Hepatocyte (in vitro differentiated cells): ENCODE data around the gene NHLRC4. TPM values are rescaled to one million over a fixed set of nuclear protein-coding genes. Genes with fewer than 3 reads are reported as not detected.

Experiments
- DNase-seq: peaks from one replicate; pipeline ENCODE4 v3.0.0-alpha.2; 2016; ENCODE audit warnings: low spot score
- H2AFZ ChIP-seq: fragments of 200-600 bp; sonication (generic); 2 replicates; pipeline ENCODE4 v1.6.0; 2016; ENCODE audit warnings: antibody characterized with exemption, mild to moderate bottlenecking
- H3K27ac ChIP-seq: fragments of 200-600 bp; sonication (generic); 2 replicates; pipeline ENCODE4 v1.5.1; 2016; ENCODE audit warnings: mild to moderate bottlenecking
- H3K27me3 ChIP-seq: fragments of 200-600 bp; sonication (generic); 2 replicates; pipeline ENCODE4 v1.6.1; 2016
- H3K36me3 ChIP-seq: fragments of 200-600 bp; sonication (generic); replicated peaks from 2 replicates; pipeline ENCODE4 v1.5.1; 2016; ENCODE audit warnings: low read depth; ENCODE audit not compliant: insufficient read depth
- H3K4me1 ChIP-seq: fragments of 200-600 bp; sonication (generic); 2 replicates; pipeline ENCODE4 v1.5.1; 2016; ENCODE audit warnings: mild to moderate bottlenecking, moderate library complexity; ENCODE audit not compliant: insufficient read depth
- H3K4me2 ChIP-seq: fragments of 200-600 bp; sonication (generic); 2 replicates; pipeline ENCODE4 v1.6.0; 2016
- H3K4me3 ChIP-seq: fragments of 200-600 bp; sonication (generic); 2 replicates; pipeline ENCODE4 v1.5.1; 2016; ENCODE audit warnings: mild to moderate bottlenecking
- H3K79me2 ChIP-seq: fragments of 200-600 bp; sonication (generic); 2 replicates; pipeline ENCODE4 v1.6.0; 2017; ENCODE audit warnings: mild to moderate bottlenecking
- H3K9me2 ChIP-seq: fragments of 200-600 bp; sonication (generic); replicated peaks from 2 replicates; pipeline ENCODE4 v1.6.0; 2017; ENCODE audit warnings: mild to moderate bottlenecking; ENCODE audit not compliant: insufficient read depth
- H3K9me3 ChIP-seq: fragments of 200-600 bp; sonication (generic); 2 replicates; pipeline ENCODE4 v1.5.1; 2016; ENCODE audit warnings: low read depth, mild to moderate bottlenecking
- H4K20me1 ChIP-seq: fragments of 200-600 bp; sonication (generic); 2 replicates; pipeline ENCODE4 v1.6.0; 2016; ENCODE audit warnings: mild to moderate bottlenecking; ENCODE audit not compliant: insufficient read depth, poor library complexity, severe bottlenecking
- EZH2 ChIP-seq: fragments of 200-600 bp; sonication (generic); IDR thresholded peaks from 2 replicates; pipeline ENCODE4 v1.6.1; 2016; ENCODE audit warnings: antibody characterized with exemption, mild to moderate bottlenecking, borderline replicate concordance
- EZH2phosphoT487 ChIP-seq: fragments of 200-600 bp; sonication (generic); IDR thresholded peaks from one replicate; pipeline ENCODE4 v1.6.1; 2018; ENCODE audit warnings: antibody characterized with exemption, mild to moderate bottlenecking, low read depth, moderate library complexity; ENCODE audit not compliant: unreplicated experiment, severe bottlenecking
- WGBS: methylation state at CpG from one replicate; pipeline ENCODE4 v1.1.6; 2016; ENCODE audit warnings: low lambda C conversion rate; ENCODE audit errors: missing lambda C conversion rate; 5-methylcytosine and 5-hydroxymethylcytosine counted together
- polyA plus RNA-seq: library from polyadenylated mRNA; unstranded; fragments of >200 nt; fragmentation: Nextera tagmentation; extraction: Ambion mirVana; gene quantifications from 2 replicates; pipeline ENCODE4 v1.2.1, GENCODE V29; 2016
- total RNA-seq: library from RNA; depleted of rRNA; stranded (reverse); fragments of >200 nt; gene quantifications from 2 replicates; pipeline ENCODE4 v1.2.3, GENCODE V29; 2014
- TF ChIP-seq, protein P1 (sequence below): fragments of 200-600 bp; sonication (generic); IDR thresholded peaks from 2 replicates; pipeline ENCODE4 v1.5.1; 2016; ENCODE audit warnings: antibody characterized with exemption, mild to moderate bottlenecking; ENCODE audit not compliant: poor library complexity

Gene NHLRC4, protein sequence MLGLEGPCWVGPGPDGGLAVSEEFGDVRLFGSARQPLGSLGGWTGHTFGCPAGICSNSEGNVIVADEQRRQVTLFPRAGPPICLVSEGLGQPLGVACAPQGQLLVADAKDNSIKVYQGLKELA
- 1.0 and 1.2 TPM in 2 replicates for total RNA-seq
- 0.25 and 1.7 TPM in 2 replicates for polyA plus RNA-seq

DNA sequence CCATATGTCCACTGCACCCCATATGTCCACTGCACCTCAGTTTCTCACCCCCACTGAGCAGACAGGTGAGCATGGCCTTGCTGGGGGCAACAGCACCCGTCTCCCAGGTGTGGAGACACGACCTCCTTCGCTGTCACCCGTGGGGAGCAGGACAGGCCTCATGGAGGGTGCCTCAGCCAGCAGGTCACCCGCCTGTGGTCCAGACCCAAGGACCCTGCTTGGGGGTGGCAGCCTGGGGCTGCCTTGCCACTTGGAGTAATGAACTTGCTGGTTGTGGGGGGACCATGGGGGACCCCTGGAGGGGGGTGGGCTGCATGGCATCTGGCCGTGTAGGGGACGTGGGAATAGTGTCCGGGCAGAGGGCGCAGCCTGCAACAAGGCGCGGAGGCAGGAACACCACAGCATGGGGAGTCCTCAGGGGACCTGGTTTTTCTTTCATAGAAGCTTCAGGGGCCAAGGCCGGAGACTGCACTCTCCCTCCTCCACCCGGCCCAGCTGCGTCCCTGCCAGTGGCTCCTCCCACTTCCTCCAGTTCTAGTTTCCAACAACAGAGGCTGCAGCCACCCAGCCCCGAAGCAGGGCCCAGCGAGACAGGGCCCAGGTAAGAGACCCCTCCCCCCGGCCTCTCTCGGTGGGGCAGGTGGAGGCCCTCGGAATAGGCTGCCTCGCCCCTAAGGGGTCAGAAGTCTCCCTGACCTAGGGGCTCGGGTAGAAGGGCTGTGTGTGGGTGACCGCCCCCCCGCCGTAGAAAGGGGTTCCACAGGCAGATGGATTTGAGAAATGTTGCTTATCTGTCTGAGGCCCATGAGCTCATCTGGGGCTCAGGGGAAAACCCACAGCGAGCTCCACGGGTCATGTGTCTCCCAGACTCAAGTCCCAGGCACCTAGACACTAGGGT is at the start of gene NHLRC4:
Gene NHLRC4 (plus strand): TSS at position 531 of the 898 bp plus-strand sequence. CDS start 1,043 bp downstream, outside the sequence.
- H3K27ac ChIP-seq, result peak within 1 kb of the TSS; percentile 68
- peak within 1 kb of the TSS; percentile 66 for H3K4me2 ChIP-seq
- H3K27me3 ChIP-seq, result peaks cover 2% of the 10 kb centered on the region
- peaks cover 10% of the 10 kb centered on the region for H3K79me2 ChIP-seq
- no peaks in the 10 kb centered on the region for H3K9me3 ChIP-seq
- TF ChIP-seq, protein P1, sequence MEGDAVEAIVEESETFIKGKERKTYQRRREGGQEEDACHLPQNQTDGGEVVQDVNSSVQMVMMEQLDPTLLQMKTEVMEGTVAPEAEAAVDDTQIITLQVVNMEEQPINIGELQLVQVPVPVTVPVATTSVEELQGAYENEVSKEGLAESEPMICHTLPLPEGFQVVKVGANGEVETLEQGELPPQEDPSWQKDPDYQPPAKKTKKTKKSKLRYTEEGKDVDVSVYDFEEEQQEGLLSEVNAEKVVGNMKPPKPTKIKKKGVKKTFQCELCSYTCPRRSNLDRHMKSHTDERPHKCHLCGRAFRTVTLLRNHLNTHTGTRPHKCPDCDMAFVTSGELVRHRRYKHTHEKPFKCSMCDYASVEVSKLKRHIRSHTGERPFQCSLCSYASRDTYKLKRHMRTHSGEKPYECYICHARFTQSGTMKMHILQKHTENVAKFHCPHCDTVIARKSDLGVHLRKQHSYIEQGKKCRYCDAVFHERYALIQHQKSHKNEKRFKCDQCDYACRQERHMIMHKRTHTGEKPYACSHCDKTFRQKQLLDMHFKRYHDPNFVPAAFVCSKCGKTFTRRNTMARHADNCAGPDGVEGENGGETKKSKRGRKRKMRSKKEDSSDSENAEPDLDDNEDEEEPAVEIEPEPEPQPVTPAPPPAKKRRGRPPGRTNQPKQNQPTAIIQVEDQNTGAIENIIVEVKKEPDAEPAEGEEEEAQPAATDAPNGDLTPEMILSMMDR, result no peak
- no peak for TF ChIP-seq EZH2phosphoT487
- no peak for TF ChIP-seq EZH2
- DNase-seq, result peak; percentile 80
- WGBS, result 58% methylated on average over 26 of the region's 26 CpGs
- no peaks in the 10 kb centered on the region for H3K9me2 ChIP-seq
- H4K20me1 ChIP-seq, result no peaks in the 10 kb centered on the region
- H3K4me3 ChIP-seq, result no peak within 1 kb of the TSS
- peaks cover 38% of the 10 kb centered on the region for H3K4me1 ChIP-seq
- no peaks in the 10 kb centered on the region for H3K36me3 ChIP-seq
- H2AFZ ChIP-seq, result no peak within 1 kb of the TSS

DNA sequence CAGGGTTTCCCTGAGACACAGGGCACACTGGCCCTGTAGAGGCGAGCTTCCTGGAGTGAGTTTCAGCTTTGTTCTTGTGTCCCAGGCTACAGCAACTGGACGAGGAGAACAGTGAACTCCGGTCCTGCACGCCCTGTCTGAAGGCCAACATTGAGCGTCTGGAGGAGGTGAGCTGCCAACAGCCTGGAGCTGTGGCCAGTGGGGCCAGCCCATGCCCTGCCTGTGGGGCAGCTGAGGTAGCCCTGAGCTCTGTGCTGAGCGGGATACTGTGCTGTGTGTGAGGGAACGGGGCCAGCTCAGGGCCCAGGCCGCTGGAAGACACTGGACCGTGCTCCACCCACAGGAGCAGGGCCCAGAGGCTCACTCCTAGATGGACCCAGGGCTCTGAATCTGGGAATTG is 47.9 kb upstream of the NHLRC4 start:
- H3K36me3 ChIP-seq, result no peaks in the 10 kb centered on the region
- TF ChIP-seq EZH2 (no peak), EZH2phosphoT487 (no peak)
- TF ChIP-seq, protein P1, result no peak
- 94% methylated on average over 6 of the region's 9 CpGs for WGBS

DNA sequence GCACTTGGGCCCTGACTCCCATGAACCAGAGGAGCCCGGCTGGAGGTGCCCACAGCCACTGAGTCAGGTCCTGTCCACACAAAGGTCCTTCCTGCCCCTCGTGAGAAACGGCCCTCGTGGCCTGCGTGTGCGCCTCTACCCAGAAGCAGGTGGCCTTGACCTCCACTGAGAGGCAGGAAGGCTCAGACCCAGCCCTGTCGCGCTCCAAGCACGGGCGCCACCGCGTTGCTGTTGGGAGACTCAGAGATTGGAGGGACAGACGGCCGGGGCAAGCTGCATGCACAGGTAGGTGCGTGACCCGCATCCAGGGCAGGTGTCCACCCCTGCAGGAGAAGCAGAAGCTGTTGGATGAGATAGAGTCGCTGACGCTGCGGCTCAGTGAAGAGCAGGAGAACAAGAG is 47.4 kb upstream of the NHLRC4 start:
- H3K36me3 ChIP-seq, result no peaks in the 10 kb centered on the region

More for the DNA sequence above, 47.9 kb upstream of the NHLRC4 start:
- H3K79me2 ChIP-seq, result no peaks in the 10 kb centered on the region
- no peak overlapping the region for H3K4me2 ChIP-seq
- no peak overlapping the region for H2AFZ ChIP-seq
- no peak overlapping the region for H3K4me3 ChIP-seq
- H3K9me3 ChIP-seq, result no peaks in the 10 kb centered on the region
- no peak overlapping the region for H3K27ac ChIP-seq
- no peak for DNase-seq
- no peaks in the 10 kb centered on the region for H3K4me1 ChIP-seq
- H3K9me2 ChIP-seq, result no peaks in the 10 kb centered on the region
- H3K27me3 ChIP-seq, result no peaks in the 10 kb centered on the region
- no peaks in the 10 kb centered on the region for H4K20me1 ChIP-seq

More for the DNA sequence above, 47.4 kb upstream of the NHLRC4 start:
- Histone ChIP-seq H3K27me3 (no peaks in the 10 kb centered on the region), H3K9me3 (no peaks in the 10 kb centered on the region), H3K4me1 (peaks cover under 1% of the 10 kb centered on the region), H3K27ac (no peak overlapping the region), H2AFZ (no peak overlapping the region), H3K4me3 (no peak overlapping the region), H3K4me2 (no peak overlapping the region), H3K9me2 (no peaks in the 10 kb centered on the region), H4K20me1 (no peaks in the 10 kb centered on the region), H3K79me2 (peaks cover under 1% of the 10 kb centered on the region)
- DNase-seq, result no peak
- TF ChIP-seq EZH2phosphoT487, result no peak
- TF ChIP-seq, protein P1, result no peak
- no peak for TF ChIP-seq EZH2
- 96% methylated on average over 19 of the region's 19 CpGs for WGBS
